Measurements from ENCODE around the gene C3orf52.
A peak's percentile ranks its signal among the peaks of the same experiment; 100 is the strongest.

C3orf52 gene

GRCh38 chr3:112117841-112118571 is 31.8 kb downstream of the C3orf52 start:
- no peak for DNase-seq (ENCODE audit: low read depth in 2 of 2)

GRCh38 chr3:112119962-112120836 is 34.0 kb downstream of the C3orf52 start:
- DNase-seq (ENCODE audit: low read depth in 2 of 2) = no peak

GRCh38 chr3:112121577-112122547 is 35.7 kb downstream of the C3orf52 start:
- DNase-seq (ENCODE audit: low read depth in 2 of 2) = no peak

GRCh38 chr3:112122870-112123269 is 36.7 kb downstream of the C3orf52 start:
- no peak for DNase-seq (ENCODE audit: low read depth in 2 of 2)

- DNase-seq (ENCODE audit: low read depth in 2 of 2) = no peak
Observed at GRCh38 chr3:112123548-112123947, 37.4 kb downstream of the C3orf52 start.

- no peak for DNase-seq (ENCODE audit: low read depth in 2 of 2)
Observed at GRCh38 chr3:112124907-112125607, 38.9 kb downstream of the C3orf52 start.

GRCh38 chr3:112126511-112126911 is 40.3 kb downstream of the C3orf52 start:
- no peak for DNase-seq (ENCODE audit: low read depth in 2 of 2)

- DNase-seq (ENCODE audit: low read depth in 2 of 2) = no peak
Observed at GRCh38 chr3:112127522-112128494, 41.6 kb downstream of the C3orf52 start.

- peak in 1 of 2 donors; percentile 25 for DNase-seq (ENCODE audit: low read depth in 2 of 2)
Observed at GRCh38 chr3:112128843-112129727, 42.9 kb downstream of the C3orf52 start.

GRCh38 chr3:112129925-112130637 is 43.9 kb downstream of the C3orf52 start:
- DNase-seq (ENCODE audit: low read depth in 2 of 2) = no peak

- no peak for DNase-seq (ENCODE audit: low read depth in 2 of 2)
Observed at GRCh38 chr3:112130638-112130993, 44.4 kb downstream of the C3orf52 start.

- no peak for DNase-seq (ENCODE audit: low read depth in 2 of 2)
Observed at GRCh38 chr3:112131111-112131510, 44.9 kb downstream of the C3orf52 start.

GRCh38 chr3:112132088-112132487 is 45.9 kb downstream of the C3orf52 start:
- DNase-seq (ENCODE audit: low read depth in 2 of 2) = no peak

- no peak for DNase-seq (ENCODE audit: low read depth in 2 of 2)
Observed at GRCh38 chr3:112132554-112132953, 46.4 kb downstream of the C3orf52 start.

- DNase-seq (ENCODE audit: low read depth in 2 of 2) = peak; percentile 24 to 29
Observed at GRCh38 chr3:112132975-112133448, 46.8 kb downstream of the C3orf52 start, which contains the start of gene GCSAM. GCSAM (minus strand) TSS chr3:112133248; CDS start chr3:112133120, 128 bp downstream.

- no peak for DNase-seq (ENCODE audit: low read depth in 2 of 2)
Observed at GRCh38 chr3:112133626-112134334, 47.6 kb downstream of the C3orf52 start.
